NCI-H128 (cell line): ENCODE data around the gene NGB.

Experiments
- DNase-seq: peaks from one replicate; lab custom pipeline; 2025; ENCODE audit not compliant: unreplicated experiment; lab: John Stamatoyannopoulos, UW

NGB gene

DNA sequence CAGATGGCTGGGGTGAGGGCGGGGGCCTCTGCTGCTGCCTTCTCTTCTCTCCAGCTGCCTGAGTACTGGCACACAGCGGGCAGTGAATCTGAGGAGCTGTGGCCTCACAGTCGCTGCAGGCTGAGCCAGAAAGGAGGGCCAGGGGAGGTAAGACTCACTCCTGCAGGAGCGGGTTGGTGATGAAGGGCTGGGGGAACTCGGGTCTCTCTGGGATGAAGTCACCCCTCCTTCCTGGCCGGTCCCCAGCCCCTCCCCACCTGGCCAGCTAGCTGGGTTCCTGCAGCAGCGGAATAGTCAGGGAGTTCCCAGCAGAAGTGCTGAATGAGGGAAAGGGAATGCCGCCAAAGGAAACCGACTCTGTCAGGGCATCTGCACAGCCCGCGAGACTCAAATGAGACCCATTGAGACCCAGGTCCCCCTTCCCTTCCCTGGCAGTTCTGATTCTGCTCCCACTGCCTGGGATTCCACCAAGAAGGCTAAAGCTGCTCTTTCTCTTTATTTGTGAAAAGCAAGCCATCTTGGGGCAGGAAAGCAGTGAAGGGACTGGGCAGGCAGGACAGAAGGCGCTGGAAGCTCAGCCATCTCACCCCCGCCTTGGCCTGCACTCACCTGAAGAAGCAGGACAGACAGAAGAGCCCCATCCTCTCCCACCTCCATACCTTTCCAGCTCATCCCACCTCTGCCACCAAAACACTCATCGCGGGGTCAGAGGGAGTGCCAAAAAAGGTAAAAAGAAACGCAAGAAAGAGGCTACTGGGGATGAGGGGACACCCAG, 5.3 kb downstream of the NGB start:
- no peak for DNase-seq

GRCh38 chr14:77265187-77265515, 5.9 kb downstream of the NGB start:
- DNase-seq: no peak

DNA sequence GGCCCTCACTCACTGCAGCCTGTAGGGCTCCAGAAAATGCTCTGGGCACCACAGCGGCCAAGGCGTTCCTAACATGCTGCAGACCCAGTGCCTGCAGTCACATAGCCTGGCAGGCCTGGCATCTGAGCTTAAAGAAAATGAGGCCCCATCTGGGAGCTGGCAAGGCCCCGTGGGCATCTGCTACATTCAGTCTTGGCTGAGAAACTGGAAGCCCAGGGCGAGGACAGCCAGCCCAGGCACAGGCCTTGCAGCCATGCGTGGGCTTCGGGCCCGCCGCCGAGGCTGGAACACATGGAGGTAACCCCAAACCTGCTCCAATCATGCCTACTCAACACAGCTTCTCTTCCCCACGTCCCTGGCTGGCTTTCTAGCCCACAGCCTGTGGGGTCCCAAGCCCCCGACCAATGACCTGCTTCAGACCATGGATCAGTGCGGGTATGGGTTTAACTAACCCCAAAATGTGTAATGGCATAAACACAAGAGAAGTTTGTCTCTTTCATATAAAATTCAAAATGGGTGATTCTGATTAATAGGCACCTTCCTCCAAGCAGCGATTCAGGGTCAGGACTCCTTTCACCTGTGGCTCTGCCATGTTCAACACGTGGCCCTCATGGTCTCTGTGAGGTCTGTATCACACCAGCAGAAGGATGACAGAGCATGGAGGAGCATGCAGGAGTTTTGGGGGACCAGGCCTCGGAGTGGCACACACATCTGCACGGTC, 6.4 kb downstream of the NGB start:
- DNase-seq: no peak

DNA sequence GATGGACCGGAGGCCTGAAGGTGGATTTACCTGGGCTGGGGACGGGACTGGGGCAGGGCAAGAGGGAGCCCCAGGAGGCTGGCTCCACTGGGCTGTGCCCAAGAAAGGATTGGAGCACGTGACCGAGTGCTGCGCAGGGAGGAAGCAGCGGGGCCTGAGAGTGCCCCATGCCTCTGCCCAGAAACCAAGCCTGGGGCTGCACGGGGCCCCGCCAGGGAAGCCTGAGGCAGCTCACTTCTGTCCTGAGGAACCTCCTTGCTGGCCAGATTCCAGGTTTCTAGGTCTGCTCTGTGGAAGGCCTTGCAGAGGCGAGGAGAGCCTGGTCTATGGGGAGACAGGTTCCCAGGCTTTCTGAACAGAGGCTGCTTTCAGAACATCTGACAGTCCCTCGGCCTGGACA, 10.4 kb downstream of the NGB start:
- DNase-seq: no peak

DNA sequence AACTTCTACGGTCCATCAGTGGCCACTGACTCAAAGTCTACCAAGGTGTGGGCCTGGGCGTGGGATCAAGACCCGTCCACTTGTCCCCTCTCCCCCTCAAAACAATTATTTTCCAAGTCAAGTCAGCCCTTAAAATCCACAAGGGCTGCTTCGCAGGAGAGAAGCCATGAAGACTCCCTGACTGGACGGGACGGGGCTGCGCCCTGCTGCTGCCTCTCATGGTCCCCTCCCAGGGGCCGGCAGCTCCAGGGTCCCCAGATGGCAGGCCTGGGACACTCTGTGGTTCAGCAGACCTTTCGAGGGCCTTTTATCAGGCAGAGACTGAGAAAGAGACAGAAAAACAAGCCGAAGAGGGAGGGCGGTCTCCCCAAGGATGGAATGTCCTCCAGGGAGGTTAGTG, 10.8 kb downstream of the NGB start:
- DNase-seq: no peak

DNA sequence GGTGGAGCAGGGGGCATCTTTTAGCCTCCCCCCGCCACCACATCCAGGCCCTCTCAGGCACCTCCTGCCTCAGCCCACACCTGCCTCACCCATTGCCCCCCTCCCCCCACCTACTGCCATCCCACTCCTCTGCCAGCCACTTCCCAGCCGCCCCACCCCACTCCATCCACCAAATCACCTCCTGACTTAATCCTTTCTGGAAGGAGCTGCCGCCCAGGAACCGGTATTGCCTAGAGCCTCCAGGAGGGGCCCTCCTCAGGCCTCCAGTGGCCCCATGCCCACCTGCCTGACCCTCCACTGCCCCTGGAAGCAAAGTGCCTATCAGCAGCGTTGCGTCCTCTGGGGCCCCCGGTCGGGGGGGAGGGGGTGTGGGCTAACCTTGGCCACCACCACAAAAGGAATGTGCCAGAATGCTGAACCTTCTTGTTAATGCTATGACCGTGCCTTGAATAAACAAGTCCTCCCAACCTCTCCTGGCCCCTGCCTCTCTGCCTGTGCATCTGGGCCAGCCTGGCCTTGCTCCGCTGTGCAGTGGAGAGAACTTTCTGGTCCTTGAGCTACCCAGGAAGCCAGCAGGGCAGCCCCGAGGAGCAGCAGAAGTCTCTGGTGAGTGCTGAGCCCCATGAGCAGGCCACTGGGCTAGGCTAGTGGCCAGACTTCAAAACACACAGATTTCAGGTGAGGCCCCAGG, 11.8 kb downstream of the NGB start:
- DNase-seq: no peak

GRCh38 chr14:77258566-77258965, 12.4 kb downstream of the NGB start:
- no peak for DNase-seq

DNA sequence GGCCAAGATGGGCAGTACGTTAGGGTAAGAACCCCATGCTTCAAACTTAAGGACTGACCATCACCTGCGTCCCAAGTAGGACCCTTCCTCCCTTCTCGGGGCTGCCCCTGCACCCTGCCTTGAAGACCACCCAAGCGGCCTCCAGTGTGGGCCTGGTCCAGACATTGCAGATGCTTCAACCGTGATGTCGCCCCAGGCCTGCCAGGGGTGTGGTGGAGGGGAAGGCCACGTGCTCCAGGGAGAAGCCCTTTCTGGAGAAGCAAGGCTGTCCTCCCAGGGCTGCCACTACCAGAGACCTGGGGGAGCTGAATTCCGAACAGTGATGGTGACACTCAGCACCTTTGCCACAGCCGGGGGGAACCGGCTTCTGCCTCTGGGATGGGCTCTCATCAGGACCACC, 13.3 kb downstream of the NGB start:
- no peak for DNase-seq

- DNase-seq: no peak
Observed at GRCh38 chr14:77256694-77257093, 14.3 kb downstream of the NGB start.

DNA sequence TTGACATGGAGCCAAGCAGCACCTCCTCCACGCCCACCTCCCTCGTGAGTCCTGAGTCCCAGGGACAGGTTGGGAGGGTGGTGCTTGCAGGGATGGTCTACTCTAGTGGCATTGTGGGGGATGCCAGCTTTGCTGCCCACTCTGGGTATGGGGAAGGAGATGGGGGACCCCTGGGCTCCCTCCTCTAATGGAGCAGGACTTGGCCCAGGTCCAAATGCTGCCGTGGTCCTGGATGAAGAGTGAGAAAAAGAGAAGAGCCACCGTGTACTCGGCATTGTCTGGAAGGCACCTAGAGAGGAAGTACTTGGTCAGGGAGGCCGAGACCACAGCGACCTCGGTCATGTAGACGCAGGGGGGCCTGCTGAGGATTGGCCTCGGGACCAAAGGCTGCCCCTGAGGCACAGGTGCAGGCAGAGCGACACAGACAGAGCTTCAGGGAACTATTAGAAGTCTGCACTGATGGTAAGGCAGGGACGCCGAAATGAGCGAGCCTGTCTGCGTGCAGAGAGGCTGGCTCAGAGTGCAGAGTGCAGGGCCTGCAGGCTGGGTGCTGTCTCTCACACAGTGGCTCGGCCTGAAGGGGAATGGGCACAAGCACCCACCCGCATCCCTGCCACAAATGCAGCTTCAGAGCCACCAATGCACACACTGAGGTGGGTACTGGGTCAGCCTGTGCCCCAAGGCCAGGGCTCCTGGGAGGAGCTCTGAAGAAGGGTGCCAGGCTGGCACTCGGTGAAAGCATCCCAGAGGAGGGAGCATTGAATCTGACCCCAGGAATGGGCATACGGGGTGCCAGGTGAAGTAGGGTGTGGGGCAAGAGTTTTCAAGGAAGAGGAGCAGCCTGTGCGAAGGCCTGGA, 17.4 kb downstream of the NGB start:
- no peak for DNase-seq

GRCh38 chr14:77251870-77252269, 19.1 kb downstream of the NGB start:
- DNase-seq: no peak

- DNase-seq: no peak
Observed at GRCh38 chr14:77250927-77251326, 20.1 kb downstream of the NGB start.

- DNase-seq: no peak
Observed at GRCh38 chr14:77249286-77249685, 21.7 kb downstream of the NGB start.

GRCh38 chr14:77248666-77249065, 22.3 kb downstream of the NGB start:
- DNase-seq: no peak

DNA sequence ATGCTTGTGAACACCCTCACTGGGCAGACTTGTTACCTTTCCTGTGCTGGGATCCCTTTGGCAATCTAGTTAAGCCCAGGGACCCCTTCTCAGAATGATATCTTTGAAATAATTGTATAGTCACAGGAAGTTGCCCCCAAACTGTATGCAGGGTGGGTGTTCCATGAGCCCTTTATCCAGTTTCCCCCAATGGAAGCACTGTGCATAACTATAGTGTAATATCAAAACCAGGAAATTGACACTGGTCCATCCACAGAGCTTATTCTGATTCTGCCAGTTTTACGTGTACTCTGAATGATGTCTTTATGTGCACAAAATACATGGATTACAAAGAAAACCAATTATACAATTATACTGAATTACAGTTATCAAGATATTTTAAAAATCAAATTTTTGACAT, 24.2 kb downstream of the NGB start:
- DNase-seq: no peak

- no peak for DNase-seq
Observed at GRCh38 chr14:77245820-77246219, 25.2 kb downstream of the NGB start.

DNA sequence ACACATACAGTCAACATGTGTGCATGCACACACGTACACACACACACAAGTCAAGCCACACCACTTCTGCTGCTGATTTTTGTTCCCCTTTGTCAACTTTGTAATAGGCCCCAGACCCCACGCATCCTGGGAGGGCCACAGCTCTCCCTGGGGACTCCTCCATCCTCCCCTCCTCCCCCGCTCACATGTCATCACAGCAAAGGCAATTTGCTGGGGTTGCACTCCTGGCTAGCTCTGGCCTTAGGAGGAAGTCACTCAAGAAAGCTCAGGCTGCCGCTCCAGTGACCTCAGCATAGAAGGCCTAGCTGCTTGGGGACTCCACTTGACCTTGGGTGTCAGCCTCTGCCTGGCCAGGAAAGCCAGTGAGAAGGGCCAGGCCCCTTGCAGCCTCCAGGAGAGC, 27.2 kb downstream of the NGB start:
- DNase-seq: no peak

- DNase-seq: no peak
Observed at GRCh38 chr14:77242752-77243151, 28.3 kb downstream of the NGB start.

GRCh38 chr14:77241955-77242354, 29.1 kb downstream of the NGB start:
- no peak for DNase-seq

DNA sequence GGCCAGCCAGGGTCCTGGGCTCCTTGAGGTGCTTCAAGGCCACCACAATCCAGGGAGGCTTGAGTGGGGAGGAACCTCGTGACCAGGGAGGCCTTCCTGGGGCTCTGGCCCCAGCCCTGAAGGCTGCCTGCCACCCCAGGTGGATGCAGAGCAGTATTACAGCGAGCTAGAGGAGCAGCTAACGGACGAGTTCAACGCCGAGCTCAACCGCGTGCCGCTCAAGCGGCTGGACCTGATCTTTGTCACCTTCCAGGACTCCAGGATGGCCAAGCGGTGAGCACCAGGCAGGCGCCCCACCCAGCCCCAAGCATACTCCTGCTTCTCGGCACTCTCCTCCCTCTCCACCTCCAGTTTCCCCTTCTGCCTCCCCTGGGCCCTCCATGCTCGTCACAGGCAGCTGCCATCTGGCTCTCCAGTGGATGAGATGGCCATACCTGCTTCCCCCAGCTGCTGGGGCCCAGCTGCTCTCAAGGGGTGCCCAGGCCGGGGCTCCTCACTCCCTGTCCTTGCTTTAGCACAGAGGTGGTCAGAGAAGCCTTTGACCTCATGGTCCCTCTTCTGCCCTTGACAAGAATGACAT, 30.6 kb downstream of the NGB start:
- no peak for DNase-seq

- no peak for DNase-seq
Observed at GRCh38 chr14:77239412-77239811, 31.6 kb downstream of the NGB start.
